K562 (cell line): ENCODE results near the gene AMOTL1. TPM values are rescaled to one million over a fixed set of nuclear protein-coding genes. Genes with fewer than 3 reads are reported as not detected.

Experiments
- ATAC-seq: fragments of 200-7000 bp; cut with Tn5 transposase; 3 replicates; pipeline ENCODE4 v1.9.1; 2020; ENCODE audit warnings: moderate library complexity
- BruUV-seq: library from RNA; stranded (reverse); fragments of 400-500 nt; replicated peaks from 2 replicates; lab custom pipeline; 2021; lab: Mats Ljungman, UMichigan
- CTCF ChIA-PET: fragments of 300-600 bp; formaldehyde crosslinking; extraction: SDS; loops from one replicate; lab custom pipeline; 2021; ENCODE audit warnings: low intra/inter-chr PET ratio; lab: Yijun Ruan, JAX
- POLR2A ChIA-PET: fragments of 300-600, 350-650 bp; sonication (Branson Sonifier 250); formaldehyde crosslinking; extraction: SDS; loops from one replicate; lab custom pipeline; 2021; ENCODE audit warnings: antibody characterized with exemption, inconsistent platforms; lab: Yijun Ruan, JAX
- DNase-seq, 4 experiments: peaks; one replicate each; pipeline versions ENCODE4 v3.0.0 to v3.0.0-alpha.2; 2011 to 2018; ENCODE audit warnings: low spot score in 3 of 4, mixed read lengths in 3 of 4; ENCODE audit errors: extremely low read depth in 1 of 4
- FAIRE-seq: peaks from 2 replicates; lab custom pipeline; 2011; peaks lifted over from hg19 to GRCh38; lab: Jason Lieb, UNC
- H2AFZ ChIP-seq: 2 replicates; pipeline ENCODE4 v1.6.0; 2011; ENCODE audit warnings: low read depth, low read length, control low read depth, inconsistent platforms
- H3K27ac ChIP-seq: fragments of 200-600 bp; 3 replicates; pipeline ENCODE4 v1.8.0; 2011; ENCODE audit warnings: low read depth, mild to moderate bottlenecking, control low read depth, inconsistent platforms, low read length, moderate library complexity, mixed read lengths; ENCODE audit errors: extremely low read depth
- H3K27me3 ChIP-seq, 2 experiments: fragments of 300-600 bp in 1 of 2; 2 replicates in 1 of 2; 3 replicates in 1 of 2; pipeline versions ENCODE4 v1.6.0 to v1.8.0; 2011; ENCODE audit warnings: inconsistent platforms in 2 of 2, low read length in 2 of 2, mild to moderate bottlenecking in 1 of 2, mixed read lengths in 1 of 2, moderate library complexity in 1 of 2; ENCODE audit not compliant: control insufficient read depth in 2 of 2, insufficient read depth in 2 of 2
- H3K36me3 ChIP-seq: fragments of 300-600 bp; 3 replicates; pipeline ENCODE4 v1.8.0; 2011; ENCODE audit warnings: mild to moderate bottlenecking, low read length, inconsistent platforms; ENCODE audit not compliant: control insufficient read depth, insufficient read depth
- H3K4me1 ChIP-seq, 2 experiments: fragments of 200-600 bp in 1 of 2; replicated peaks in 1 of 2; 2 replicates in 1 of 2; 3 replicates in 1 of 2; pipeline versions ENCODE4 v1.5.1 to v1.8.0; 2011; ENCODE audit warnings: inconsistent platforms in 2 of 2, low read length in 2 of 2, mild to moderate bottlenecking in 1 of 2, mixed read lengths in 1 of 2, moderate library complexity in 1 of 2; ENCODE audit not compliant: control insufficient read depth in 2 of 2, insufficient read depth in 2 of 2
- H3K4me2 ChIP-seq: 2 replicates; pipeline ENCODE4 v1.6.1; 2011; ENCODE audit warnings: low read length, control low read depth, inconsistent platforms, mixed read lengths; ENCODE audit not compliant: insufficient read depth
- H3K4me3 ChIP-seq: fragments of 200-600 bp; sonication (generic), shearing (Covaris generic); 2 replicates; pipeline ENCODE4 v1.5.1; 2016; ENCODE audit warnings: control low read depth, inconsistent platforms
- H3K79me2 ChIP-seq: fragments of 200-600 bp; 3 replicates; pipeline ENCODE4 v1.8.0; 2011; ENCODE audit warnings: low read length, inconsistent platforms; ENCODE audit not compliant: control insufficient read depth, insufficient read depth
- H3K9ac ChIP-seq, 2 experiments: 2 replicates each; pipeline versions ENCODE4 v1.6.0 to v1.6.1; 2011; ENCODE audit warnings: low read depth in 2 of 2, low read length in 2 of 2, control low read depth in 1 of 2, inconsistent platforms in 1 of 2, mild to moderate bottlenecking in 1 of 2, mixed read lengths in 1 of 2; ENCODE audit not compliant: insufficient read depth in 1 of 2
- H3K9me1 ChIP-seq: one replicate; pipeline ENCODE4 v1.6.0; 2011; ENCODE audit warnings: inconsistent platforms, mild to moderate bottlenecking, low read length, moderate library complexity; ENCODE audit not compliant: control insufficient read depth, insufficient read depth
- H3K9me3 ChIP-seq: replicated peaks from 2 replicates; pipeline ENCODE4 v1.5.1; 2011; ENCODE audit warnings: low read depth, low read length, inconsistent platforms; ENCODE audit not compliant: control insufficient read depth, insufficient read depth
- H4K20me1 ChIP-seq: replicated peaks from 2 replicates; pipeline ENCODE4 v1.6.1; 2011; ENCODE audit warnings: low read length, inconsistent platforms, mixed read lengths; ENCODE audit not compliant: control insufficient read depth, insufficient read depth
- ATF1 ChIP-seq, 2 experiments: fragments of 450-650 bp in 1 of 2; IDR thresholded peaks; 2 replicates each; pipeline ENCODE4 v1.6.1; 2016; ENCODE audit warnings: missing compliant biosample characterization in 1 of 2, missing genetic modification characterization in 1 of 2
- ATF3 ChIP-seq, 2 experiments: fragments of 450-650 bp in 1 of 2; sonication (generic) in 1 of 2; formaldehyde crosslinking in 1 of 2; IDR thresholded peaks in 1 of 2; conservative IDR thresholded peaks in 1 of 2; 2 replicates each; pipeline versions ENCODE4 v1.6.1 to v1.8.1; 2016 to 2023; ENCODE audit warnings: mild to moderate bottlenecking in 2 of 2, moderate library complexity in 2 of 2, inconsistent platforms in 1 of 2, missing genetic modification reagents in 1 of 2
- CREB1 ChIP-seq, 2 experiments: sonication (generic) in 1 of 2; formaldehyde crosslinking in 1 of 2; IDR thresholded peaks; 2 replicates each; pipeline versions ENCODE4 v1.6.1 to v1.8.0; 2012 to 2022; ENCODE audit warnings: inconsistent platforms in 1 of 2, mild to moderate bottlenecking in 1 of 2, missing genetic modification reagents in 1 of 2, moderate library complexity in 1 of 2
- ERF ChIP-seq: fragments of 450-650 bp; formaldehyde crosslinking; IDR thresholded peaks from 2 replicates; pipeline ENCODE4 v1.4.0; 2020; ENCODE audit warnings: mild to moderate bottlenecking, mixed read lengths
- ETV6 ChIP-seq, 3 experiments: fragments of 150-350 bp in 1 of 3; sonication (generic) in 1 of 3; formaldehyde crosslinking in 1 of 3; IDR thresholded peaks; 2 replicates each; pipeline versions ENCODE4 v1.6.1 to v1.8.0; 2014 to 2022; ENCODE audit warnings: borderline replicate concordance in 2 of 3, low read depth in 2 of 3, antibody characterized with exemption in 1 of 3, low read length in 1 of 3, mild to moderate bottlenecking in 1 of 3, missing genetic modification reagents in 1 of 3
- NR2C2 ChIP-seq, 2 experiments: fragments of 200-800 bp in 1 of 2; sonication (Bioruptor generic) in 1 of 2; sonication (generic) in 1 of 2; formaldehyde crosslinking in 1 of 2; IDR thresholded peaks; 2 replicates each; pipeline versions ENCODE4 v1.6.1 to v1.8.0; 2016 to 2022; ENCODE audit warnings: mild to moderate bottlenecking in 1 of 2, missing compliant biosample characterization in 1 of 2, missing genetic modification characterization in 1 of 2, missing genetic modification reagents in 1 of 2
- PHF21A ChIP-seq: fragments of 450-650 bp; IDR thresholded peaks from 2 replicates; pipeline ENCODE4 v1.6.1; 2017; ENCODE audit warnings: low read depth, borderline replicate concordance
- POLR2B ChIP-seq: fragments of 450-650 bp; IDR thresholded peaks from 2 replicates; pipeline ENCODE4 v1.6.1; 2018; ENCODE audit warnings: low read depth; ENCODE audit not compliant: partially characterized antibody
- POLR2G ChIP-seq: fragments of 200-400 bp; formaldehyde crosslinking; IDR thresholded peaks from 2 replicates; pipeline ENCODE4 v1.6.1; 2017; ENCODE audit warnings: low read depth, mild to moderate bottlenecking, antibody characterized with exemption, low read length, moderate library complexity
- SLC30A9 ChIP-seq: fragments of 250-450 bp; sonication (Bioruptor Pico); IDR thresholded peaks from 2 replicates; pipeline ENCODE4 v1.8.0; 2022; ENCODE audit warnings: mild to moderate bottlenecking, moderate library complexity
- TAF1 ChIP-seq: IDR thresholded peaks from 2 replicates; pipeline ENCODE4 v1.6.1; 2011; ENCODE audit warnings: mild to moderate bottlenecking, low read length, moderate library complexity; ENCODE audit not compliant: insufficient read depth, control insufficient read depth, severe bottlenecking; ENCODE audit errors: extremely low read depth
- TCF3 ChIP-seq: sonication (generic); formaldehyde crosslinking; IDR thresholded peaks from 2 replicates; pipeline ENCODE4 v1.4.0; 2020; ENCODE audit warnings: mild to moderate bottlenecking, missing genetic modification reagents
- ZBTB33 ChIP-seq: sonication (generic); formaldehyde crosslinking; IDR thresholded peaks from 2 replicates; pipeline ENCODE4 v1.8.1; 2023; ENCODE audit warnings: mild to moderate bottlenecking, missing genetic modification reagents
- ZFP36 ChIP-seq: fragments of 150-350 bp; IDR thresholded peaks from 2 replicates; pipeline ENCODE4 v1.6.1; 2018; ENCODE audit warnings: low read length, low read depth; ENCODE audit not compliant: partially characterized antibody
- ZNF140 ChIP-seq: fragments of 250-450 bp; sonication (Bioruptor Pico); IDR thresholded peaks from 2 replicates; pipeline ENCODE4 v1.8.0; 2021; ENCODE audit warnings: moderate library complexity, mild to moderate bottlenecking, inconsistent platforms
- ZNF197 ChIP-seq: fragments of 200-800 bp; sonication (Bioruptor generic); IDR thresholded peaks from 2 replicates; pipeline ENCODE4 v1.6.1; 2016; ENCODE audit warnings: low read depth, missing genetic modification characterization, missing compliant biosample characterization
- ZNF449 ChIP-seq: fragments of 250-450 bp; sonication (Bioruptor Pico); IDR thresholded peaks from 2 replicates; pipeline ENCODE4 v1.8.0; 2022; ENCODE audit warnings: moderate library complexity, mild to moderate bottlenecking, inconsistent platforms
- in situ Hi-C: fragments of 300-500 bp; cut with MboI; formaldehyde crosslinking; loops from 4 replicates; pipeline ENCODE4 v1.15.0; 2018; ENCODE audit warnings: inconsistent platforms, mixed read lengths
- intact Hi-C: fragments of 100-400 bp; cut with micrococcal nuclease; formaldehyde crosslinking; loops from 2 replicates; pipeline ENCODE4 v1.14.2; 2022
- polyA plus RNA-seq, 8 experiments: library from polyadenylated mRNA; depleted of rRNA in 4 of 8; stranded (reverse) in 5 of 8; unstranded in 3 of 8; fragments of >200 nt; fragmentation: Nextera tagmentation in 2 of 8; fragmentation: Illumina TruSeq in 1 of 8; extraction: Ambion mirVana in 2 of 8; extraction: Trizol in 1 of 8; gene quantifications; 2 replicates each; pipeline versions ENCODE4 v1.2.1 to v1.2.3, GENCODE V29; 2011 to 2014; ENCODE audit warnings: inconsistent platforms in 1 of 8, missing spikeins in 1 of 8
- total RNA-seq, 7 experiments: library from RNA; depleted of rRNA in 6 of 7; stranded (reverse); fragments of >200 nt in 6 of 7; fragmentation: Illumina TruSeq in 2 of 7; extraction: Trizol in 2 of 7; gene quantifications; 2 replicates each; pipeline versions ENCODE4 v1.2.1 to v1.2.3, GENCODE V29; 2011 to 2021; ENCODE audit warnings: low replicate concordance in 1 of 7

The AMOTL1 gene
- total and polyA plus RNA-seq, 9 of the 15 experiments (the other 6 are each of a cell fraction or from before 2014, with no cell fraction given) = 4.0 to 35.4 (median 14.0) TPM

GRCh38 chr11:94920311-94920710 lies 152.2 kb downstream of the AMOTL1 start:
- intact Hi-C loops (no loop called here), in situ Hi-C loops (no loop called here)
- no peak overlapping the region for H3K4me2 ChIP-seq
- no peaks in the 10 kb centered on the region for H3K9me1 ChIP-seq
- no peaks in the 10 kb centered on the region for H4K20me1 ChIP-seq
- H3K4me1 ChIP-seq = no peaks in the 10 kb centered on the region
- H3K9ac ChIP-seq = no peak overlapping the region
- CTCF ChIA-PET = no interaction called here
- BruUV-seq = no TSS peak
- H3K9me3 ChIP-seq = 0 out of 2 replicates have a peak, but pooled peaks cover 3% of the 10 kb centered on the region
- FAIRE-seq (no peak), ATAC-seq (no peak), DNase-seq (no peak)
- POLR2A ChIA-PET = no interaction called here
- no peaks in the 10 kb centered on the region for H3K36me3 ChIP-seq
- H3K79me2 ChIP-seq = no peaks in the 10 kb centered on the region
- H3K27me3 ChIP-seq = peaks cover 3 to 8% of the 10 kb centered on the region in 2 experiments; a peak in 2 of 5 replicates
- no peak overlapping the region for H3K27ac ChIP-seq
- no peak overlapping the region for H3K4me3 ChIP-seq
- H2AFZ ChIP-seq = no peak overlapping the region
- no peak for TF ChIP-seq PHF21A
- TF ChIP-seq POLR2B = no peak
- TF ChIP-seq ATF3 (IDR thresholded peaks at IDR 0.05) = no peak
- TF ChIP-seq ATF3 (CRISPR knock-in tag; conservative IDR thresholded peaks at IDR 0.05) = no peak
- TF ChIP-seq ZNF449 (CRISPR knock-in tag) = no peak
- no peak for TF ChIP-seq CREB1 (IDR thresholded peaks at IDR 0.05)
- TF ChIP-seq CREB1 (CRISPR knock-in tag; IDR thresholded peaks at IDR 0.05) = no peak
- TF ChIP-seq NR2C2 (CRISPR knock-in tag; IDR thresholded peaks at IDR 0.05) = no peak
- TF ChIP-seq NR2C2 (tag; IDR thresholded peaks at IDR 0.05) = no peak
- no peak for TF ChIP-seq TCF3 (CRISPR knock-in tag)
- no peak for TF ChIP-seq SLC30A9 (CRISPR knock-in tag)
- TF ChIP-seq POLR2G = no peak
- no peak for TF ChIP-seq ATF1 (CRISPR knock-in tag; IDR thresholded peaks at IDR 0.05)
- no peak for TF ChIP-seq ATF1 (tag; IDR thresholded peaks at IDR 0.05)
- no peak for TF ChIP-seq ZFP36
- no peak for TF ChIP-seq ETV6 (IDR thresholded peaks at IDR 0.05; ENCODE audit: borderline replicate concordance in 1 of 2, low read depth in 2 of 2, low read length in 1 of 2)
- no peak for TF ChIP-seq ETV6 (CRISPR knock-in tag; IDR thresholded peaks at IDR 0.05; ENCODE audit: borderline replicate concordance)
- TF ChIP-seq ZNF140 (CRISPR knock-in tag) = no peak
- no peak for TF ChIP-seq ZNF197 (CRISPR knock-in tag)
- no peak for TF ChIP-seq ZBTB33 (CRISPR knock-in tag)
- TF ChIP-seq ERF (CRISPR knock-in tag) = no peak
- no peak for TF ChIP-seq TAF1
